Right lobe of liver (tissue), 4 donors: ENCODE data around the gene ZBTB48.

Experiments
- CTCF ChIP-seq, 4 donors: fragments of 200-600 bp in 3 of 4; fragments of 450-650 bp in 1 of 4; IDR thresholded peaks; one replicate each; pipeline versions ENCODE4 v1.5.1 to v1.8.0; 2016 to 2022; ENCODE audit warnings: antibody characterized with exemption in 4 of 4, mild to moderate bottlenecking in 2 of 4
- POLR2A ChIP-seq: fragments of 450-650 bp; IDR thresholded peaks from one replicate; pipeline ENCODE4 v1.6.1; 2017; ENCODE audit warnings: antibody characterized with exemption, mild to moderate bottlenecking
- donor health status: DM: no; HTN: no; CAD: no.
- donor health status: DM: no; HTN: no; CAD: no.
- donor health status: DM: no; HTN: yes; CAD: no.

GRCh38 chr1:6592441-6592840 lies 12.6 kb downstream of the ZBTB48 start:
- TF ChIP-seq CTCF (IDR thresholded peaks at IDR 0.05) (no peak), POLR2A (no peak)
